Measurements from ENCODE around the gene VPS26B. TPM values are rescaled to one million over a fixed set of nuclear protein-coding genes. Genes with fewer than 3 reads are reported as not detected.

VPS26B gene
- total RNA-seq: 33.7 and 43.8 TPM in 2 replicates

DNA sequence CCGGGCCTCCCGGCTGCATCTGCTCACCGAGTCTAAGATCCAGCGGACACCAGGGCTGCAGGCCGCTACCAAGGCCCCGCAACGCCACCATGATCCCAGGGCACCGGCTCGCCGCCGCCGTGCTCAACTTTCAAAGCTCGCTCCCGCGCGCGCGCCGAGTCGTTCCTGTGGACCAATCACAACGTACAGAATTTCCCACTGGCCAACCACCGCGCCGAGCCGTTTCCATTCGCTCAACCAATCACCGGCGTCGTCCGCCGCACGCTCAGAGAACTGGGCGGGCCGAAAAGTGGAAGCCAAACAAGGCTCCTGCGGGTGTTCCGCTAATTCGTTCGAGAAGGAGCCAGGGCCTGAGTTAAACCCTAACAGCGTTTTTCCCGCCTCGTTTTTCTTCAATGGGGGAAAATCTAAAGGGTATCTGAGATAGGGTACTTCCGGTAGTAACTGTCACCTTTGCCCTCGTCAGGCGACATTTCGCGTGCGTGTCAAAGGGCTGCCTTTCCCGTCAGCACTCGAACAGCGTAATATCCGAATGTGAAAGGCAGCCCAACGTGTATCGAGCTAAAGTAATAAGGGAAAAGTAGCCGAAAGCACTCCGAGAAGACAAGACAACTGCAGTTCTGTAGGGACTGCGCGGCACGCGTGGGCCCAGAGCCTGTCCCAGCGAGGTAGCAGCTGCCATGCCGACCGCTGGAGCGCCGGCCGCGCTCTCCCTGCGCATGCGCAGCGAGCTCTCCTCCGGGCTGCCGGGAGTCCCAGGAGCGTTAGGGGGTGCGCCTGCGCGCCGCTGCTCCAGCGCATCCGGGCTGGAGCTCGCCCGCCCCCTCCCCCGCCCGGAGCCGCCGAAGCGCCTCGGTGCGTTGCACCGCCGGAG lies at the start of gene VPS26B, which contains the start of gene NCAPD3:
TSS of gene VPS26B (plus strand) at position 836 of the 874 bp plus-strand sequence. CDS start 452 bp downstream, outside the sequence.
TSS of gene NCAPD3 (minus strand) at position 132 of the 874 bp plus-strand sequence. CDS start at position 91, 41 bp downstream.

DNA sequence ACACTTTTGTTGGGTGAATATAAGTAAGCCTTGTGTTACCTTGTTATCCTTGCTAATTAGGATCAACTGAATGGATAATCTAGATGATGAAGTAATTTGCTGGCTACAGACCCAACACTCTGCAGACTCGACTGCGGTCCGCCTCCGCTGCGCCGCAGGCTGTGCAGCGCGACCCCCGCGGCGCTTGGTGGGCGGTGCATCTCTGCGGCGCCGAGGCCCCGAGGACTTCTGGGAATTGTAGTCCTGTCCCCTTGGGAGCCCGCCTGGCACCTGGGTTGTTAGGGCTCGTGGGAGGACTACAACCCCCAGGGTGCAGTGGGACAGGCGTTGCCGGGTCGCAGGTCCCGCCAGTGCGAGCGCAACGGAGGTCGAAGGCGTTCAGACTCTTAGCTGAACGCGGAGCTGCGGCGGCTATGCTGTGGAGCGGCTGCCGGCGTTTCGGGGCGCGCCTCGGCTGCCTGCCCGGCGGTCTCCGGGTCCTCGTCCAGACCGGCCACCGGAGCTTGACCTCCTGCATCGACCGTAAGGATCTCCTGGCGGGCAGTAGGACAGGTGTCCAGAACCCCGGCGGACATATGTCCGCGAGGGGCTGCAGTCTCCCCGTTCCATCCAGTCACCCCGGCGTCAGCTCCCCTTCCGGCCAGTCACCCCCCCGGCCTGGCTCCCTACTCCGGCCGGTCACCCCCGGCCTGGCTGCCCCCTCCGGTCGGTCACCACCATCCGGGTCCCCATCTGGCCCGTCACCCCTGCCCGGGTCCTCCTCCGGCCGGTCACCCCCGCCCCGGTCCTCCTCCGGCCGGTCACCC lies 28.9 kb downstream of the VPS26B start, which contains the start of the genes ACAD8 and THYN1:
TSS of gene ACAD8 (plus strand) at position 381 of the 806 bp plus-strand sequence. CDS start at position 414, 33 bp downstream.
TSS of gene THYN1 (minus strand) at position 165 of the 806 bp plus-strand sequence. CDS start 470 bp downstream, outside the sequence.

DNA sequence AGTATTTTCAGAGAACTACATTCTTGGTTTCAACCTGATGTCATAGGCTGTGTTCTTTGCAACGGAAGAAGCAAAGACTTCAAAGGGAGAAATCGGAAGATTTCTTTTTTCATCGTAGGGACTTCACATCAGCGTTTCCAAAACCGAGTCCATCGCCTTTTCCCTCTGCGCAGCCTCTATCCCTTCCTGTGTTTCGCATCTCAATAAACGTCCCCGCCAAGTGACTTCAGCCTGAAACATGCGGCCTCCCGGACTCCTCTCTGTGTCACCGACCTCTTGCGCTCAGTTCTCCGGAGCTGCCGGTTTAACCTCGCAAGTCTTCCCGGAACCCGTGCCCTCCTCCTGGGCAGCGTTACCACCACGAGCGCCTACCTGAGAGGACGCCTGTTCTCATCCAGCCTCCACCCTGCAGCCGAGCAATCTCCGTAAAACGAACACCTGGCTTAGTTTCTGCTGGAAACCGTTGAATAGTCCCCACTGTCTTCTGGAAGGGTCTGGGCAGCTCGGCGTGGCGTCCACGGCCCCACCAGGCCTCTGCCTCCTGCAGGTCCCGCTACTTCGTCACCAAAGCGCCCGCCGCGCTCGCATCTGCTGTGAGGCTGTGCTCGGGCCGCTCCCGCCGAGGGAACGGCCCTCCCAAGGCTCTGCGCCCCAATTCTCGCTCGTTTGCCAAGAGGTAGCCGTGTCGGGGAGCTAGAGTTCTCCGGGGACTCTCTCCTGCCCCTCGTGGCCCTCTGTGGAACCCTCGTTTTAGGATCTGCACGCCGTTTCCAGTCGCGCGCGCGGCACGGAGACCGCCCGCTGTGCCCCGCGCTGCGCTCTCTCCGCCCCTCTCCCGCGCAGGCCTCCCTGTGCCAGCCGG lies 51.3 kb downstream of the VPS26B start, which contains the start of gene GLB1L3:
TSS of gene GLB1L3 (plus strand) at position 846 of the 862 bp plus-strand sequence. CDS start 362 bp downstream, outside the sequence.

Other genes with a start within 250 kb of the VPS26B start
- 5.6 and 13.7 TPM in 2 replicates for gene JAM3, start 155.6 kb upstream of the VPS26B start, total RNA-seq
- 10.2 and 17.2 TPM in 2 replicates for gene NCAPD3, start 704 bp upstream of the VPS26B start, total RNA-seq
- 67.1 and 71.8 TPM in 2 replicates for gene THYN1, start 28.7 kb downstream of the VPS26B start, total RNA-seq
- 16.5 and 16.9 TPM in 2 replicates for gene ACAD8, start 28.9 kb downstream of the VPS26B start, total RNA-seq
- 0.70 and 2.3 TPM in 2 replicates for gene GLB1L3, start 51.7 kb downstream of the VPS26B start, total RNA-seq
- gene GLB1L2, start 107.3 kb downstream of the VPS26B start, total RNA-seq: 1.2 and 2.0 TPM in 2 replicates
- 0.11 and 0.47 TPM in 2 replicates for gene B3GAT1, start 187.6 kb downstream of the VPS26B start, total RNA-seq

All from hair follicular keratinocyte (primary cell).